Myocyte (in vitro differentiated cells): ENCODE measurements around the gene NAPA. TPM values are rescaled to one million over a fixed set of nuclear protein-coding genes. Genes with fewer than 3 reads are reported as not detected.

Experiments used
- DNase-seq: peaks from one replicate; pipeline ENCODE4 v3.0.0-alpha.2; 2012; ENCODE audit warnings: low read depth
- total RNA-seq: library from RNA; depleted of rRNA; stranded (reverse); fragments of >200 nt; gene quantifications from 2 replicates; pipeline ENCODE4 v1.2.3, GENCODE V29; 2014

NAPA gene
- total RNA-seq, 1 donor from 2014 or later: 195 TPM

GRCh38 chr19:47464675-47465419, 50.0 kb downstream of the NAPA start:
- DNase-seq: no peak

DNA sequence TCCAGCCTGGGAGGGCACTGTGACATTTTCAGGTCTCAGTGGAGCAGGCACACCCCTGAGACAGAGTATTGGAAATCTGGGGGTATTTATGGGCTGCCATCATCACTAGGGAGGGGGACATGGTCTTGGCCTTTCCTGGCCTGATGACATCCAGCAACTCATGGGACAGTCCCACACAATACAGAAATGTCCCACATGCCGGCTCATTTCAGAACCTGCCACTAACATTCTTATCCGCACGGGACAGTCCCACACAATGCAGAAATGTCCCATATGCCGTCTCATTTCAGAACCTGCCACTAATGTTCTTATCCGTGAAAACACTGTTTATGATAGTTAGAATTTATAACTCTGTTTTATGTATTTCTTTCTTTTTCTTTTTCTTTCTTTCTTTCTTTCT, 53.0 kb downstream of the NAPA start:
- no peak for DNase-seq

DNA sequence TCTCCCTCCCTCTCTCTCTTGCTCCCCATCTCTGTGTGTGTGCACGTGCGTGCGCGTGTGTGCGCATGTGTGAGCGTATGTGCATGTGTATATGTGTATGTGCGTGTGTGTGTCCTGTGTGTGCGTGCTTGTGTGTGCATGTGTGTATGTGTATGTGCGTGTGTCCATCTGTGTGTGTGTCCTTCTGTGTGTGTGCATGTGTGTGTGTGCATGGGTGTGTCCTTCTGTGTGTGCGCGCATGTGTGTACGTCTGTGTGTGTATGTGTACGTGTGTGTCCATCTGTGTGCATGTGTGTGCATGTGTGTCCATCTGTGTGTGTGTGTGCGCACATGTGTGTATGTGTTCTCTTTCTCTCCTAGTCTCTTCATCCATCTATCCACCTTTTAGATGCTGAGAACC, 55.4 kb downstream of the NAPA start:
- DNase-seq: no peak

DNA sequence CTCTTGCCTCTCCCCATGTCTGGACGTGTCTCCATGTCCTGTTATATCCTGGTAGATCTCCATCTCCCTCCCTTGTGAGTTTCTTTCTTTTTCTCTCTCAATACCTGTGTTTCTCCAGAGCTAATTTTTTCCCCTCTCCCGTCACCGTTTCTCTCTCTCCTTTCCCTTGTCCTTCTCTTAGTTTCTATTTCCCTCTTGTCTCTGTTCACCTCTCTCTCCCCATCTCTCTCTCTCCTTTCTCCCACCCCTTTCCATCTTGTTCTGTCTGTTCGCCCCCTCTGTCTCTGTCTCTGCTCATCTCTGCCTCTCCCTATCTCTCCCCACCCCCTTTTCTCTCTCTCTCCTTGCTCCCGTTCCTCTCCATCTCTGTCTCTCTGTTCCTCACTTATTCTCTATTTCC, 56.2 kb downstream of the NAPA start:
- DNase-seq: no peak

GRCh38 chr19:47456721-47457474, 58.0 kb downstream of the NAPA start:
- DNase-seq: no peak

- no peak for DNase-seq
Observed at GRCh38 chr19:47450478-47450877, 64.4 kb downstream of the NAPA start.

- DNase-seq: no peak
Observed at GRCh38 chr19:47448360-47448727, 66.5 kb downstream of the NAPA start.

DNA sequence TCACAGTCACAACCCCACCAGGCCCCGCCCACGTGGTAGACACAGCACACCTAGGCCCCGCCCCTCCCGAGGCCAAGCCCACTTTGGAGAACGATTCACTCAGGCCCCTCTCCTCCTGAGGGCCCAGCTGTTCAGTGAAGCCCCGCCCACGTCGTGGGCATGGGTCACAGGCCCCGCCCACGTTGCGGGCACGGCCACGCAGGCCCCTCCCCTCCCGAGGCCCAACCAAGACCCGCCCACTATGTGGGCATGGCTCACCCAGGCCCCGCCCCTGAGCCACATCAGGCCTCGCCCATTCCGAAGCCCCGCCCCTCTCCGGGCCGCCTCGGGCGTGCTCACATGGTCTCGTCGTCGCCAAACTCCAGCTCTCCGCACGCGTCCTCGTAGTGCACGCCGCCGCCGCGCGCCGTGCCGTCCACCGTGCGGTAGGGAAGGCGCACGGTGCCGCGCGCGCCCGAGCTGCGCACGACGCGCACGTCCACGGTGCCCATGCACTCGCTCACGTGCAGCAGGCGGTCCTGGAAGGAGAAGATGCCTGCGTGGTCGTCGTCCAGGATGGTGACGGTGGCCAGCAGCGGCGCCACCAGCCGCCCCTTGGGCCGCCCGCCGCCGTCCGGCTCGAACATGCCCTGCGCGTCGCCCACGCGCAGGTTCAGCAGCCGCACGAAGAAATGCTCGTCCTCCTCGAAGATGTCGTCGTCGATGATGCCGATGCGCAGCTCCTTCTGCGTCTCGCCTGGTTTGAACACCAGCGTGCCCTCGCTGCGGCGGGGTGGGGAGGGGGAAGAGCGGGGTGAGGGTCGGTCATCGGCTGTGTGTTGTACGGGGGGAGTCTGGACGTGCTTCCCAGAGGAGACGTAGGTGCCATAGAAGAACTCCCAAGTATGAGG, 67.1 kb downstream of the NAPA start:
- DNase-seq: no peak

- DNase-seq: no peak
Observed at GRCh38 chr19:47446534-47447469, 68.1 kb downstream of the NAPA start.

DNA sequence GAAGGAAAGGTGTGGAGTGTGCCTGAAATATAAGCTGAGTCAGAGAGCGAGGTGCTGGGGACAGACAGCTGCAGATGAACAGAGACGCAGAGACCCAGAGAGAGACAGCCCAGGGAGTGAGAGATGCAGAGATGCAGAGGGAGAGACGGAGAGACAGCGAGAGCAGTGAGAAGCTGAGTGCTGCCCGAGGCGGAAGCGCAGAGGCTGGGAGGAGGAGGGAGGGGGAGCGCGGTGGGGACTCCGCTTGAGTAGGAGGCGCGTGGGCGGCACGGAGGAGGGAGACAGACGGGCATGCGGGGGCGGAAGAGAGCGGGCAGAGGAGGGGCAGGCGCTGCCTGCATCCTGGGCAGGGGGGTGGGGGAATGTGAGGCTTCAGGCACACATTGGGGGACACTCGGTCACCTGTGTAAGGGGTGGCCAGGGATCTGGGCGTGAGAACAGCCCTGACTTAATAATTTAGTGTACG, 68.9 kb downstream of the NAPA start:
- peak; percentile 14 for DNase-seq

DNA sequence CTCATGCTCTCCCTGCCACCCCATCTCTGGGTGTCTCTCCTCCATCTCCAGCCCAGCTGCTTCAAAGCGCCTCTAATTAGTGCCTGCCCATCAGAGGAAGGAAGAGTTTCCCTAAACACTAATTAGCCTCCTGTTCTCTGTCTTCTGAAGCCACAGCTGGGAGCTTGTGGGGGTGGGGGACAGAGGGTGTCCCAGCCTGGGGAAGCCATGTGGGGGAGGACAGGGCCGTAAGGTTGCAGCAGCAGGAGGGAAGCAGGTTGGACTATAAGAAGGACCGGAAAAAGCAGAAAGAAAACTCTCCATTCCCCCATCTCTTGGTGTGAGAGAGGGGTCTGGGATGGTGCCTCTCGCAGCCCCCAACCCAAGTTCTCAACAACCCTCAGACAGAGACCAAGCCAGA, 69.3 kb downstream of the NAPA start:
- DNase-seq: no peak

- peak; percentile 31 for DNase-seq
Observed at GRCh38 chr19:47444388-47444821, 70.5 kb downstream of the NAPA start.

DNA sequence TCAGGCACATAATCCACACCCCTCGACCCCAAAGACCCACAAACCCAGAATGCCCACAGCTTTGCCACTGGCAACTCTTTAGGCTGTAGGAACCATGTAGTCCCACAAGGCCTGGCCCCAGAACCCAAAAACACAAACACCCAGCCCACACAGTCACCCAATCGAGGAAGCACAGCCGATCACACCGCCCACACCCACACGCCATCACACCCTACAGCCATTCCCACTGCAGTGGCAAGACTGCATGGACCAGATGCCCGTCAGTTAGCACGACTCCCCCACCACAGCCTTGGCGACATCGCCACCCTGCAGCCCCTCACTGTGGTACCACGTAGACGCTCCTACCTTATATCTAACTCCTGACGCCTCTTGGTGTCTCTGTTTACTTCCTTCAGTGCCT, 71.5 kb downstream of the NAPA start:
- no peak for DNase-seq

- no peak for DNase-seq
Observed at GRCh38 chr19:47438793-47439220, 76.1 kb downstream of the NAPA start.

Other genes starting within 250 kb of the NAPA start
- 1.8 and 1.9 TPM in 2 replicates for gene INAFM1, start 240.2 kb downstream of the NAPA start, total RNA-seq
- gene C5AR1, start 205.2 kb downstream of the NAPA start, total RNA-seq: not detected in 2 replicates
- not detected in 2 replicates for gene C5AR2, start 182.9 kb downstream of the NAPA start, total RNA-seq
- 9.9 and 14.4 TPM in 2 replicates for gene DHX34, start 165.7 kb downstream of the NAPA start, total RNA-seq
- 4.4 and 4.9 TPM in 2 replicates for gene MEIS3, start 95.5 kb downstream of the NAPA start, total RNA-seq
- not detected in 2 replicates for gene SLC8A2, start 43.2 kb downstream of the NAPA start, total RNA-seq
- gene KPTN, start 30.8 kb downstream of the NAPA start, total RNA-seq: 5.7 and 12.5 TPM in 2 replicates
- 0.08 TPM in 1 of 2 replicates, not detected in the other for gene ZNF541, start 58.1 kb upstream of the NAPA start, total RNA-seq
- 4.7 and 5.6 TPM in 2 replicates for gene BICRA, start 94.1 kb upstream of the NAPA start, total RNA-seq
- gene EHD2, start 198.4 kb upstream of the NAPA start, total RNA-seq: 97.9 and 124 TPM in 2 replicates
- gene NOP53, start 230.5 kb upstream of the NAPA start, total RNA-seq: 101 and 106 TPM in 2 replicates